SIG-M5 (cell line): Measurements from ENCODE around the gene C16orf89.
"Not testable (repeated sequence)": the region's sequence is repeated elsewhere in the genome, so short reads cannot be mapped to it uniquely, and the experiment has no call there.

Experiments
- DNase-seq: peaks from one replicate; lab custom pipeline; 2025; lab: John Stamatoyannopoulos, UW

C16orf89 gene, protein sequence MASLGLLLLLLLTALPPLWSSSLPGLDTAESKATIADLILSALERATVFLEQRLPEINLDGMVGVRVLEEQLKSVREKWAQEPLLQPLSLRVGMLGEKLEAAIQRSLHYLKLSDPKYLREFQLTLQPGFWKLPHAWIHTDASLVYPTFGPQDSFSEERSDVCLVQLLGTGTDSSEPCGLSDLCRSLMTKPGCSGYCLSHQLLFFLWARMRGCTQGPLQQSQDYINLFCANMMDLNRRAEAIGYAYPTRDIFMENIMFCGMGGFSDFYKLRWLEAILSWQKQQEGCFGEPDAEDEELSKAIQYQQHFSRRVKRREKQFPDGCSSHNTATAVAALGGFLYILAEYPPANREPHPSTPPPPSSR

DNA sequence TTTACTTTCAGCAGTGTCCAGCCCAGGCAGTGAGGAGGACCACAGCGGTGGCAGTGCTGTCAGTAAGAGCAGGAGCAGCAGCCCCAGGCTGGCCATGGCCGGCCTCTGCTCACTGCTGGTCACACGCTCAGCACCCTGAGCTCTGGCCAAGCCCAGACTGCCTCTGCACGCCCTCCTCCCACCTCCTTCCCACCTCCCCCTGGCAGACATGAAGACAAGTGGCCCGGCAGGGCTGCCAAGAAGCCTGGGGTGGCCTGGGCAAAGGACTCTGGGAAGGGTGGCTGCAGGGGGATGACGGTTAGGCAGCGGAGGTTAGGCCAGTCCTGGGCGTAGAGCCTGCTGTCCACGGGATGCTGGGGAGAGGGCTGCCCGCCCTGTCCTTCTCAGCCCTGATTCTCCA, at the start of gene C16orf89:
Gene C16orf89, minus strand, starts transcription at position 144 of the 400 bp plus-strand sequence. Its CDS starts 48 bp downstream, at position 96.
- DNase-seq: no peak

GRCh38 chr16:5110933-5111332, 45.2 kb upstream of the C16orf89 start:
- not testable (repeated sequence) for DNase-seq

DNA sequence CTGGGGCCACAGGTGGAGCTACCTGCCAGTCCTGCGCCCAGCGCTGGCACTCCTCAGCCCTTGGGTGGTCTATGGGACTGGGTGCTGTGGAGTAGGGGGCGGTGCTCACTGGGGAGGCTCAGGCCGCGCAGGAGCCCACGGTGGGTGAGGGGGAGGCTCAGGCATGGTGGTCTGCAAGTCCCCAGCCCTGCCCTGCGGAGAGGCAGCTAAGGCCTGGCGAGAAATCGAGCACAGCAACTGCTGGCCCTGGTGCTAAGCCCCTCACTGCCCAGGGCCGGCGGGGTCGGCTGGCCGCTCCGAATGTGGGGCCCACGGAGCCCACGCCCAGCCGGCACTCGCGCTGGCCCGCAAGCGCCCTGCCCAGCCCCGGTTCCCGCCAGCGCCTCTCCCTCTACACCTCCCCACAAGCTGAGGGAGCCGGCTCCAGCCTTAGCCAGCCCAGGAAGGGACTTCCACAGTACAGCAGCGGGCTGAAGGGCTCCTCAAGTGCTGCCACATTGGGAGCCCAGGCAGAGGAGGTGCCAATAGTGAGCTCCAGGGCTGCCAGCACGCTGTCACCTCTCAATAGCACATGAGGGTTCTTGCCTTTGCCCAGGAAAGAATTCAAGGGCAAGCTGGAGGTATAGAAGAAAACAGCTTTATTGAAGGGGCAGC, 42.9 kb upstream of the C16orf89 start:
- no peak for DNase-seq

DNA sequence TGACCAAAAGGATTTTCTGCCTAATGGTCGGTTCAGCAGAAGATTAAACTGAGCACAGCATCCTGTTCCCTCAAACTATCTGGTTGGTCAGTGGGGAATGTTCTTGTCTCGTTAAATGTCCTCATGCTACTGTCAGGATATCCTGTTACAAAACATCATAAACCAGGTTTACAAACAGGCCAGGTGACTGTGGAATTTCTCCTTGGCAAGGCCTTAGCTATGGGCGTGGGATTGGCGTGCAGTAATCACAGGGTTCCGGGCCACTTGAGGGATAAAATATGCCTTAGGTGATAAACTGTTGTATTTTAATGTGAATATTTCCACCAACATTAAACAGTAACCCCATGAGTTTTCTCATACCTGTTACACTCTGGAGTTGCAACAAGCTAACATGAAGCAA, 39.3 kb upstream of the C16orf89 start:
- DNase-seq: not testable (repeated sequence)

- DNase-seq: not testable (repeated sequence)
Measured at GRCh38 chr16:5103296-5104032, 37.7 kb upstream of the C16orf89 start.

DNA sequence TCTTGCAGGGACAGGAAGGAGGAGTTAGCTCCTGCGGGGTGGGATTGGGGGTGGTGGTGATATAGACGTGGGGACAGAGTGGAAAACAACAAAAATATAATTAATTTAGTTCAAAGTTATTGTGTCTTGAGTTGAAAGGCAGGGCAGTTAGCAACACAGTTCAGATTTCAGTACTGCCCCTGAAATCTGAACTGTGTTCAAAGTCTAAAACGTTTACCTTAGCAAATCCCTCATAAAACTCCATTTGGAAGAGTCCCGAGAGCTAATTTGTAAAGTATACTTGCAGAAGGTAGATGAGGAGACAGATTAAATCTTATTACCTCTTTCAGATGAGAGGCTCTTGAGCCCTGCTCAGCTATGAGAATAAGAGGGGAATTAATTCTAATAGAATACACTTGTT, 33.4 kb upstream of the C16orf89 start:
- not testable (repeated sequence) for DNase-seq

- not testable (repeated sequence) for DNase-seq
Measured at GRCh38 chr16:5098221-5099159, 32.7 kb upstream of the C16orf89 start.

DNA sequence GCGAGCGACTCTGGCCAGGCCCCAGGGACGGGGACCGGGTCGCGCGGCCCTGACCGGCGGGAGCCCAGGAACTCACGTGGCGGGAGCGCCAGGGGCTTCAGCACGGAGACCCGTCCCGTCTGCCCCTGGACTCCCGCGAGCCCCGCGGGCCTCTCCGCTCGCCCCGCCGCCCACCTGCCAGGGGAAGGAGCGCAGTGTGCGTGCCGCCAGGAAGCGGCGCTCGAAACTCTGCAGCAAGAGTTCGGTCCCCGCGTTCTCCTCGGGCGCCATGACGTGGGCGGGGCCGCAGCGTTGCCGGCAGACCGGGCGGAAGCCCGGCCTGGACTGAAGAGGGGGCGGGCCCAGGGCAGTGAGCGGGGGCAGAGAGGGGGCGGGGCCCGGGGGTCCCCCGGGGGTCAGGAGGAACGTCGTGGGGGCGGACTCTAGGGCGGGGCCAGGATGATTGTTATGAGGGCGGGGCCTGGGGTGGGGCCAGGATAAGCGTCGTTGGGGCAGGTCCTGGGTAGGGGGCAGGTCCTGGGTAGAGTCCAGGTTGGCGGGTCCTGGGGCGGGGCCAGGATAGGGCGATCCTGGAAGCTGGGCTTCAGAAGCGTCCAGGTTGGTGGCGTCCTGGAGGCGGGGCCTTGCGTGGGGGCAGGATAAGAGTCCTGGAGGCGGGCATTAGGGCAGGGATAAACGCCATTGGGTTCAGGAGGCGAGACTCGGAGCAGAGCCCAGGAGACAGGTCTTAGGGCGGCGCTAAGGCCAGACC, 31.9 kb upstream of the C16orf89 start, which contains the start of gene EEF2KMT:
Gene EEF2KMT, minus strand, starts transcription at position 326 of the 751 bp plus-strand sequence. Its CDS starts 56 bp downstream, at position 270.
- peak; percentile 88 for DNase-seq

GRCh38 chr16:5097061-5097469, 31.3 kb upstream of the C16orf89 start:
- not testable (repeated sequence) for DNase-seq

GRCh38 chr16:5096437-5097060, 30.8 kb upstream of the C16orf89 start:
- not testable (repeated sequence) for DNase-seq

GRCh38 chr16:5095145-5095830, 29.5 kb upstream of the C16orf89 start:
- not testable (repeated sequence) for DNase-seq

GRCh38 chr16:5093746-5094145, 28.0 kb upstream of the C16orf89 start:
- DNase-seq: not testable (repeated sequence)

DNA sequence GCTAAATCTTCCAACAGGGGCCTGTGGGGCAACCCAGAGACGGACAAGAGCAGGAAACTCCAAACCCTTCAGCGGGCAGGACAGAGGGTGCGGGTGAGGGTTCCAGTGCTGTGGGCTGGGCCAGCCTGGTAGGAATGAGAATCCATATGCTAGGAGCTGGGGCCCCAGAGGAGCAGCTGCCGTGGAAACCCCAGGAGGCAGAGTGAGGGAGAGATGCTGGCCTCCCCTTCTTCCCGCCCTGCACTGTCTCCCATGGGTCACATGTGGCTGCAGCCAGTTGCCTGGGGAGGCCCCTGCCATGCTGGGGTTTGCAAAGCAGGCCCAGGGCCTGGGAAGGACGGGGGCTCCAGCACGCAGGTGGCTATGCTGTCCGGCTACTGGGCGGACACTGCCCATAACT, 27.3 kb upstream of the C16orf89 start:
- not testable (repeated sequence) for DNase-seq

DNA sequence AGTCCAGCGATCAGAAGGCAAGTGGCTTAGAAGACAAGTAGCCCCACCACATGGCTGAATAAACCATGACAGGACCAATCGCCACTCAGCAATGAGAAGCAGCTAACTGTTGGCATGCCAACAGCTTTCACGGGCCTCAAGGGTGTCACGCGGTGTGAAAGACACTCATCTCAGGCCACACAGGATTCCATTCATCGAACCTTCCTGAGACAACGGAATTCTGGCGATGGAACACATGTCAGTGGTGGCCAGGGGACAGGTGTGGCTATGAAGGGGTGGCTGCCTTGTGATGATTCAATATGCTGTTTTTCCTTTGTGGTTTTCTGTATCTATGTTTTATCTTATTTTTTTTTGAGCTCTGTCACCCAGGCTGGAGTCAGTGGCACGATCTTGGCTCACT, 24.8 kb upstream of the C16orf89 start:
- DNase-seq: not testable (repeated sequence)

- not testable (repeated sequence) for DNase-seq
Measured at GRCh38 chr16:5089911-5090555, 24.3 kb upstream of the C16orf89 start.

- not testable (repeated sequence) for DNase-seq
Measured at GRCh38 chr16:5088936-5089335, 23.2 kb upstream of the C16orf89 start.

- not testable (repeated sequence) for DNase-seq
Measured at GRCh38 chr16:5088086-5088790, 22.5 kb upstream of the C16orf89 start.

DNA sequence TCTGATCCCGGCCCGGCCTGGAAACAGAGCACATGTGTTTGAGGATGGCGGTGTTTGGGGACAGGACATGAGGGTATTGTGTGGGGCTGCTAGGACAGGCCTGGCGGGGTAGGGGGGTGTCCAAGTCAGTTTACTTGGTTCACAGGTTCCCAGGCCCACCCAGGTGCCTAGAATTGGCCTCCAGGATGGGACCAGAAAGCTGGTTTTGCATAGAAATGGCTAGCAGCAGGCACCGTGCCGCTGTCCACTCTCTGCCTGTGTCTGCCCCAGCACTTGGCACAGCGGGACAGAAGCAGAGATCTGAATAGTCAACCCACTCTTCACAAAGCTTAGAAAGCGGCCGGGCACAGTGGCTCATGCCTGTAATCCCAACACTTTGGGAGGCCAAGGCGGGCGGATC, 20.0 kb upstream of the C16orf89 start:
- not testable (repeated sequence) for DNase-seq
